Measurements from ENCODE around the gene PBX4.

DNA sequence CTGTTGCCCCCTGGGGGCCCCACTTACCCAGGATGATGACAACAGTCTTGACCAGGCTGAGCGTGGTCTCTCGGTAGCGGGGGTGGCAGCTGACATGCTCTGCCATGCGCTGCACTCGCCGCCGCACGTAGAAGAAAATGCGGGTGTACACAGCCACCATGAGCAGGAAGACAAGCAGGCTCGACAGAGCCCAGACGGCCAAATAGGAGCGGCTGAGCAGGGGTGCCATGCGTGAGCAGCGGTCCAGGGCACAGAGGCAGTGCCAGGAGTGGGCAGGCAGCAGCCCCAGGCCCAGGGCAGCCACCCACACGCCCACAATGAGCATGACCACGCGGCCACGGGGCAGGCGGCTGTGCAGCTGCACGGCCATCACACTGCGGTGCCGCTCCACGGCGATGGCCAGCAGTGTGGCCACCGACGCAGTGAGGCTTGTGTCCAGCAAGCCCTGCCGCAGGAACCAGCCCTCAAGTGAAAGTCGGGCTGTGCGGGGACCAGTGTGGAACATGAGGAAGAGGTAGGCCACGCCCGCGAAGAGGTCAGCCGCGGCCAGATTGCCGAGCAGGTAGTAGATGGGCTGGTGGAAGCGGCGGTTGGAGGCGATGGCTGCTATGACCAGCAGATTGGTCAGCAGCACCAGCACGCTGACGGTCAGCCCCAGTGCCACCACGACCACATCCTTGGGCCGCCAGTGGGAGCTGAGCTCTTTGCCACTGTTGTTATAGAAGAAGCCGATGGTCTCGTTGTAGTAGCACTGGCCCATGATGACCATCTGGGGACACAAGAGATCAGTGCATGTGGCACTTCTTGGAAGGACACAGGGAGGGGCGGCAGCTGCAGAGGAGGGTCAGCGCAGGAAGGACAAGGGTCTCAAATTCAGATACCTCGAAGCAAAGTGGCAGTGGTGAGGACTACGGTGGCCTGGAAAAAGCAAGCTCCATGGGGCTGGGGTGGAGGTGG, 8.3 kb upstream of the PBX4 start:
- TF ChIP-seq, protein P1, sequence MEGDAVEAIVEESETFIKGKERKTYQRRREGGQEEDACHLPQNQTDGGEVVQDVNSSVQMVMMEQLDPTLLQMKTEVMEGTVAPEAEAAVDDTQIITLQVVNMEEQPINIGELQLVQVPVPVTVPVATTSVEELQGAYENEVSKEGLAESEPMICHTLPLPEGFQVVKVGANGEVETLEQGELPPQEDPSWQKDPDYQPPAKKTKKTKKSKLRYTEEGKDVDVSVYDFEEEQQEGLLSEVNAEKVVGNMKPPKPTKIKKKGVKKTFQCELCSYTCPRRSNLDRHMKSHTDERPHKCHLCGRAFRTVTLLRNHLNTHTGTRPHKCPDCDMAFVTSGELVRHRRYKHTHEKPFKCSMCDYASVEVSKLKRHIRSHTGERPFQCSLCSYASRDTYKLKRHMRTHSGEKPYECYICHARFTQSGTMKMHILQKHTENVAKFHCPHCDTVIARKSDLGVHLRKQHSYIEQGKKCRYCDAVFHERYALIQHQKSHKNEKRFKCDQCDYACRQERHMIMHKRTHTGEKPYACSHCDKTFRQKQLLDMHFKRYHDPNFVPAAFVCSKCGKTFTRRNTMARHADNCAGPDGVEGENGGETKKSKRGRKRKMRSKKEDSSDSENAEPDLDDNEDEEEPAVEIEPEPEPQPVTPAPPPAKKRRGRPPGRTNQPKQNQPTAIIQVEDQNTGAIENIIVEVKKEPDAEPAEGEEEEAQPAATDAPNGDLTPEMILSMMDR (IDR thresholded peaks at IDR 0.05) = no peak
- TF ChIP-seq POLR2A (IDR thresholded peaks at IDR 0.05) = no peak

All from uterus (tissue), 2 donors.